DND-41 (cell line): ENCODE measurements around the gene CEP192.

Experiments
- EZH2 ChIP-seq: IDR thresholded peaks from 3 replicates; pipeline ENCODE4 v1.6.1; 2012; ENCODE audit warnings: borderline replicate concordance, low read depth, mild to moderate bottlenecking, moderate library complexity, low read length, inconsistent platforms; ENCODE audit not compliant: severe bottlenecking
- TF ChIP-seq, protein P1 (sequence below): IDR thresholded peaks from 2 replicates; pipeline ENCODE4 v1.5.1; 2012; ENCODE audit warnings: borderline replicate concordance, low read length, moderate library complexity, mild to moderate bottlenecking; ENCODE audit not compliant: poor library complexity, severe bottlenecking; ENCODE audit errors: extremely low read depth

DNA sequence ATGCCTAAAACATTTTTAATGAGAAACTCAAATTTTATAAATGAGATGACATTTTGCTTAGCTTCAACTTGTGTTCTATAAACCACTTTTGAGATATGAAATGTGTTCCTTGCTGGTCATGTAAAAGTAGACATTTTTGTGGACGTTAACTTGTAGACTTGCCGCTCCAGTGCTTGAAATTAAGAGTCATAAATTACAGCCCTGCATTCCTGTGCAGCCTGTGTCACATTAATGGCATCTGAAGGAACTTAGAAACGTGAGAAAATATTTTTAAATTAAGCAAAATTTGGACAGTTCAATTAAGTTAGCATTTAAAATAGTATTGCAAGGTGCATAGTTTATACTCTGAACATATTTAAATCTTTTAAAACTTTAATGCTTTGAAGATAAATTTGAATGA, 129.1 kb downstream of the CEP192 start:
- TF ChIP-seq, protein P1, sequence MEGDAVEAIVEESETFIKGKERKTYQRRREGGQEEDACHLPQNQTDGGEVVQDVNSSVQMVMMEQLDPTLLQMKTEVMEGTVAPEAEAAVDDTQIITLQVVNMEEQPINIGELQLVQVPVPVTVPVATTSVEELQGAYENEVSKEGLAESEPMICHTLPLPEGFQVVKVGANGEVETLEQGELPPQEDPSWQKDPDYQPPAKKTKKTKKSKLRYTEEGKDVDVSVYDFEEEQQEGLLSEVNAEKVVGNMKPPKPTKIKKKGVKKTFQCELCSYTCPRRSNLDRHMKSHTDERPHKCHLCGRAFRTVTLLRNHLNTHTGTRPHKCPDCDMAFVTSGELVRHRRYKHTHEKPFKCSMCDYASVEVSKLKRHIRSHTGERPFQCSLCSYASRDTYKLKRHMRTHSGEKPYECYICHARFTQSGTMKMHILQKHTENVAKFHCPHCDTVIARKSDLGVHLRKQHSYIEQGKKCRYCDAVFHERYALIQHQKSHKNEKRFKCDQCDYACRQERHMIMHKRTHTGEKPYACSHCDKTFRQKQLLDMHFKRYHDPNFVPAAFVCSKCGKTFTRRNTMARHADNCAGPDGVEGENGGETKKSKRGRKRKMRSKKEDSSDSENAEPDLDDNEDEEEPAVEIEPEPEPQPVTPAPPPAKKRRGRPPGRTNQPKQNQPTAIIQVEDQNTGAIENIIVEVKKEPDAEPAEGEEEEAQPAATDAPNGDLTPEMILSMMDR: no peak
- TF ChIP-seq EZH2: no peak
